Caco-2 (cell line): ENCODE results near the gene TFAP2C. TPM values are rescaled to one million over a fixed set of nuclear protein-coding genes. Genes with fewer than 3 reads are reported as not detected.

ENCODE experiments used
- BruUV-seq: library from RNA; stranded (reverse); fragments of 400-500 nt; replicated peaks from 2 replicates; lab custom pipeline; 2021; lab: Mats Ljungman, UMichigan
- CTCF ChIA-PET: fragments of 300-600 bp; sonication (Branson Sonifier 250); formaldehyde crosslinking; loops from one replicate; lab custom pipeline; 2022; ENCODE audit warnings: antibody characterized with exemption; lab: Charles Lee
- POLR2A ChIA-PET: fragments of 300-600 bp; sonication (Branson Sonifier 250); formaldehyde crosslinking; loops from one replicate; lab custom pipeline; 2022; ENCODE audit warnings: antibody characterized with exemption; lab: Charles Lee
- DNase-seq, 2 experiments: peaks; one replicate each; pipeline versions ENCODE4 v3.0.0 to v3.0.0-alpha.2; 2020 to 2022
- H3K27me3 ChIP-seq: replicated peaks from 2 replicates; pipeline ENCODE4 v1.6.0; 2011; ENCODE audit warnings: low read length; ENCODE audit not compliant: control insufficient read depth, insufficient read depth
- H3K36me3 ChIP-seq: 2 replicates; pipeline ENCODE4 v1.5.1; 2011; ENCODE audit warnings: low read length; ENCODE audit not compliant: control insufficient read depth, insufficient read depth
- H3K4me1 ChIP-seq: fragments of 250-450 bp; sonication (Bioruptor Pico); 2 replicates; pipeline ENCODE4 v1.5.1; 2020; ENCODE audit warnings: mild to moderate bottlenecking
- H3K4me3 ChIP-seq: 2 replicates; pipeline ENCODE4 v1.5.1; 2011; ENCODE audit warnings: low read depth, mild to moderate bottlenecking, control low read depth, low read length
- H3K9me3 ChIP-seq: fragments of 250-450 bp; sonication (Bioruptor Pico); 2 replicates; pipeline ENCODE4 v1.5.1; 2020; ENCODE audit warnings: mild to moderate bottlenecking, moderate library complexity
- H3K27ac Mint-ChIP-seq: one replicate; pipeline ENCODE4 v1.8.0; 2022; ENCODE audit warnings: mixed read lengths; ENCODE audit not compliant: unreplicated experiment
- H3K27me3 Mint-ChIP-seq: one replicate; pipeline ENCODE4 v1.8.0; 2022; ENCODE audit warnings: mixed read lengths; ENCODE audit not compliant: insufficient read depth, unreplicated experiment
- H3K36me3 Mint-ChIP-seq: one replicate; pipeline ENCODE4 v1.8.0; 2022; ENCODE audit warnings: mild to moderate bottlenecking, mixed read lengths; ENCODE audit not compliant: insufficient read depth, unreplicated experiment
- H3K4me1 Mint-ChIP-seq: one replicate; pipeline ENCODE4 v1.8.0; 2022; ENCODE audit warnings: low read depth, mixed read lengths; ENCODE audit not compliant: unreplicated experiment
- H3K4me3 Mint-ChIP-seq: one replicate; pipeline ENCODE4 v1.8.0; 2022; ENCODE audit warnings: mild to moderate bottlenecking, moderate library complexity, mixed read lengths; ENCODE audit not compliant: unreplicated experiment
- H3K9me3 Mint-ChIP-seq: one replicate; pipeline ENCODE4 v1.8.0; 2022; ENCODE audit warnings: mixed read lengths; ENCODE audit not compliant: unreplicated experiment
- CTCF ChIP-seq, 2 experiments: fragments of 200-600 bp in 1 of 2; IDR thresholded peaks; 1 replicate in 1 of 2; 2 replicates in 1 of 2; pipeline versions ENCODE4 v1.5.1 to v1.8.0; 2011 to 2022; ENCODE audit warnings: antibody characterized with exemption in 1 of 2, control low read depth in 1 of 2, inconsistent platforms in 1 of 2, low read depth in 1 of 2, low read length in 1 of 2, mild to moderate bottlenecking in 1 of 2, moderate library complexity in 1 of 2; ENCODE audit not compliant: insufficient read depth in 1 of 2, severe bottlenecking in 1 of 2, unreplicated experiment in 1 of 2
- intact Hi-C: fragments of 100-400 bp; cut with micrococcal nuclease; formaldehyde crosslinking; loops from one replicate; pipeline ENCODE4 v1.10.0; 2022; ENCODE audit not compliant: unreplicated experiment
- total RNA-seq: library from RNA; stranded (reverse); gene quantifications from 2 replicates; pipeline ENCODE4 v1.2.3, GENCODE V29; 2022

TFAP2C gene
- total RNA-seq, 1 experiment from 2014 or later, result 27.9 TPM

- peak overlapping the region; percentile 89 for H3K27ac Mint-ChIP-seq
- BruUV-seq, result no TSS peak
- H3K4me3 Mint-ChIP-seq, result no peak overlapping the region
- Histone ChIP-seq H3K4me3 (no peak overlapping the region), H3K27me3 (no peaks in the 10 kb centered on the region), H3K4me1 (peaks cover 59% of the 10 kb centered on the region), H3K9me3 (no peaks in the 10 kb centered on the region), H3K36me3 (no peaks in the 10 kb centered on the region)
- peaks cover 56% of the 10 kb centered on the region for H3K4me1 Mint-ChIP-seq
- DNase-seq, result no peak
- ChIA-PET CTCF (no interaction called here), POLR2A (no interaction called here)
- no peaks in the 10 kb centered on the region for H3K9me3 Mint-ChIP-seq
- no peak for TF ChIP-seq CTCF (IDR thresholded peaks at IDR 0.05; ENCODE audit: insufficient read depth in 1 of 2, low read depth in 1 of 2, low read length in 1 of 2, severe bottlenecking in 1 of 2, unreplicated experiment in 1 of 2)
- H3K27me3 Mint-ChIP-seq, result no peaks in the 10 kb centered on the region
- intact Hi-C loops, result no loop called here
- peaks cover 18% of the 10 kb centered on the region for H3K36me3 Mint-ChIP-seq
Measured at GRCh38 chr20:56590888-56591287, 38.2 kb upstream of the TFAP2C start.

GRCh38 chr20:56592211-56592610, 36.9 kb upstream of the TFAP2C start:
- intact Hi-C loops, result loop anchor here (1.0 to 2.0 kb wide), 3 partner anchors 13 to 37 kb away; partner anchors contain the start of gene TFAP2C
- ChIA-PET POLR2A (interaction anchor here (1.5 kb wide), 1 partner anchor 13 kb away, joined by 4 read pairs; no protein-coding TSS in a partner anchor), CTCF (interaction anchor here (0.6 to 1.2 kb wide), 2 partner anchors 11 to 13 kb away, joined by 3 read pairs; no protein-coding TSS in a partner anchor)
- peaks cover 15% of the 10 kb centered on the region for H3K36me3 Mint-ChIP-seq
- peak in 1 of 2 experiments; percentile 60 for DNase-seq
- H3K27ac Mint-ChIP-seq, result peak overlapping the region; percentile 89
- no peaks in the 10 kb centered on the region for H3K27me3 Mint-ChIP-seq
- no peaks in the 10 kb centered on the region for H3K27me3 ChIP-seq
- H3K9me3 Mint-ChIP-seq, result no peaks in the 10 kb centered on the region
- H3K36me3 ChIP-seq, result no peaks in the 10 kb centered on the region
- peaks cover 57% of the 10 kb centered on the region for H3K4me1 Mint-ChIP-seq
- no TSS peak for BruUV-seq
- H3K4me3 Mint-ChIP-seq, result peak overlapping the region; percentile 13
- H3K9me3 ChIP-seq, result no peaks in the 10 kb centered on the region
- H3K4me1 ChIP-seq, result peaks cover 56% of the 10 kb centered on the region
- no peak overlapping the region for H3K4me3 ChIP-seq
- no peak for TF ChIP-seq CTCF (IDR thresholded peaks at IDR 0.05; ENCODE audit: insufficient read depth in 1 of 2, low read depth in 1 of 2, low read length in 1 of 2, severe bottlenecking in 1 of 2, unreplicated experiment in 1 of 2)

- intact Hi-C loops, result loop anchor here (1.0 to 2.0 kb wide), 3 partner anchors 13 to 36 kb away; partner anchors contain the start of gene TFAP2C
- H3K27me3 Mint-ChIP-seq, result no peaks in the 10 kb centered on the region
- peaks cover 50% of the 10 kb centered on the region for H3K4me1 ChIP-seq
- no peaks in the 10 kb centered on the region for H3K36me3 ChIP-seq
- H3K36me3 Mint-ChIP-seq, result peaks cover 13% of the 10 kb centered on the region
- no TSS peak for BruUV-seq
- H3K4me1 Mint-ChIP-seq, result peaks cover 51% of the 10 kb centered on the region
- H3K27ac Mint-ChIP-seq, result peak overlapping the region; percentile 89
- H3K27me3 ChIP-seq, result no peaks in the 10 kb centered on the region
- H3K9me3 Mint-ChIP-seq, result no peaks in the 10 kb centered on the region
- no peaks in the 10 kb centered on the region for H3K9me3 ChIP-seq
- ChIA-PET POLR2A (interaction anchor here (1.5 kb wide), 1 partner anchor 13 kb away, joined by 4 read pairs; no protein-coding TSS in a partner anchor), CTCF (interaction anchor here (1.2 kb wide), 1 partner anchor 14 kb away, joined by 3 read pairs; no protein-coding TSS in a partner anchor)
- no peak overlapping the region for H3K4me3 Mint-ChIP-seq
- no peak overlapping the region for H3K4me3 ChIP-seq
- no peak for TF ChIP-seq CTCF (IDR thresholded peaks at IDR 0.05; ENCODE audit: insufficient read depth in 1 of 2, low read depth in 1 of 2, low read length in 1 of 2, severe bottlenecking in 1 of 2, unreplicated experiment in 1 of 2)
- DNase-seq, result no peak
Measured at GRCh38 chr20:56592817-56593216, 36.3 kb upstream of the TFAP2C start.
